ENCODE results near the gene ASNSD1. TPM values are rescaled to one million over a fixed set of nuclear protein-coding genes. Genes with fewer than 3 reads are reported as not detected.
A peak's percentile ranks its signal among the peaks of the same experiment; 100 is the strongest.
"Not testable (repeated sequence)": the region's sequence is repeated elsewhere in the genome, so short reads cannot be mapped to it uniquely, and the experiment has no call there.

The ASNSD1 gene
- total RNA-seq, 2 experiments from 2014 or later: 41.0 to 43.2 TPM

DNA sequence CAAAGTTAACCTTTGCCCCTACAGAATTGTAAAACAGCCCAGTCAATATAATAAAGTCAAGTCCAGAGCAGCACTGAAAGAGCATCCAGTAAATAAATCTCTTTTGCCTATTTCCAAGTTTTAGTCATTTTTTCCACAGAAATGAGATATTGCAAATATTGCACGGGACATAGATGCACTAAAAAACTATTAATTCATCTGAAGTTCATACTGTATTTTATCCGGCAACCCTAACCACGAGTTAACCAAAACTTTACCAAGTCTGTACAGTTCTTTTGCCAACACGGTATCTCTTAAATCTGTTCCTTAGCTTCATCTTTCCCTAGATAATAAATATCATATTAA lies 484 bp upstream of the ASNSD1 start:
- TF ChIP-seq, protein P1, sequence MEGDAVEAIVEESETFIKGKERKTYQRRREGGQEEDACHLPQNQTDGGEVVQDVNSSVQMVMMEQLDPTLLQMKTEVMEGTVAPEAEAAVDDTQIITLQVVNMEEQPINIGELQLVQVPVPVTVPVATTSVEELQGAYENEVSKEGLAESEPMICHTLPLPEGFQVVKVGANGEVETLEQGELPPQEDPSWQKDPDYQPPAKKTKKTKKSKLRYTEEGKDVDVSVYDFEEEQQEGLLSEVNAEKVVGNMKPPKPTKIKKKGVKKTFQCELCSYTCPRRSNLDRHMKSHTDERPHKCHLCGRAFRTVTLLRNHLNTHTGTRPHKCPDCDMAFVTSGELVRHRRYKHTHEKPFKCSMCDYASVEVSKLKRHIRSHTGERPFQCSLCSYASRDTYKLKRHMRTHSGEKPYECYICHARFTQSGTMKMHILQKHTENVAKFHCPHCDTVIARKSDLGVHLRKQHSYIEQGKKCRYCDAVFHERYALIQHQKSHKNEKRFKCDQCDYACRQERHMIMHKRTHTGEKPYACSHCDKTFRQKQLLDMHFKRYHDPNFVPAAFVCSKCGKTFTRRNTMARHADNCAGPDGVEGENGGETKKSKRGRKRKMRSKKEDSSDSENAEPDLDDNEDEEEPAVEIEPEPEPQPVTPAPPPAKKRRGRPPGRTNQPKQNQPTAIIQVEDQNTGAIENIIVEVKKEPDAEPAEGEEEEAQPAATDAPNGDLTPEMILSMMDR (IDR thresholded peaks at IDR 0.05): no peak
- H3K4me1 Mint-ChIP-seq (ENCODE audit: low read depth): peaks cover 52% of the 10 kb centered on the region
- DNase-seq (no peak), ATAC-seq (no peak)
- CTCF ChIA-PET: interaction anchor here (0.6 to 8.5 kb wide), 29 partner anchors 8 to 415 kb away, joined by 3 to 96 read pairs (median 5); partner anchors contain the start of genes ANKAR and OSGEPL1
- H3K36me3 Mint-ChIP-seq (ENCODE audit: low read depth): peaks cover 9% of the 10 kb centered on the region
- POLR2A ChIA-PET: interaction anchor here (0.5 to 3.2 kb wide), 10 partner anchors 10 to 1136 kb away, joined by 3 to 14 read pairs (median 4); partner anchors contain the start of genes ORMDL1, OSGEPL1 and PMS1
- H3K9me3 Mint-ChIP-seq: no peaks in the 10 kb centered on the region
- H3K27me3 Mint-ChIP-seq: no peaks in the 10 kb centered on the region
- no peak overlapping the region for H3K27ac Mint-ChIP-seq
- H3K4me3 Mint-ChIP-seq: no peak overlapping the region
- intact Hi-C loops (cut with micrococcal nuclease): loop anchor here (1.0 to 2.0 kb wide), 2 partner anchors 14 to 38 kb away; partner anchors contain the start of gene ANKAR

DNA sequence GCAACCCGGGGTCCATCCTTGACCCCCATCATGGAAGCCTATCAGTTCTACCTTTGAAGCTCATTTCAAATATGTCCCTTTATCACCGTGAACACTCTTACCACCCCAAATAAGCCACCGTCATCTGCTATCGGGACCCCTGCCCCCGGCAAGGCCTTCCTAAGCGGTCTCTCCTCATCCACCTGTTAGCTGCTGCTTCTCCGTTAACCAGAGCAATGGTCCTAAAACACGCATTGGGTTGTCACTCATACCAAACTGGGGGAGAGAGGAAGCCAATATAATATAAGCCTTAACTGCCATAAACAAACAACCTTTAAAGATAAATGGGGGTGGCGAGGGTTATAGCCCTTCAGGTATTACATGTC lies 680 bp downstream of the ASNSD1 start:
- peaks cover 18% of the 10 kb centered on the region for H3K36me3 Mint-ChIP-seq (ENCODE audit: low read depth)
- no peak for DNase-seq
- no peaks in the 10 kb centered on the region for H3K9me3 Mint-ChIP-seq
- H3K27ac Mint-ChIP-seq: no peak overlapping the region
- CTCF ChIA-PET: interaction anchor here (1.4 to 8.5 kb wide), 8 partner anchors 12 to 104 kb away, joined by 4 to 96 read pairs (median 29); partner anchors contain the start of genes ANKAR and OSGEPL1
- H3K4me3 Mint-ChIP-seq: no peak overlapping the region
- POLR2A ChIA-PET: interaction anchor here (0.6 to 3.2 kb wide), 8 partner anchors 9 to 1545 kb away, joined by 3 to 14 read pairs (median 4); partner anchors contain the start of genes ANKAR, ORMDL1, OSGEPL1 and PMS1
- no peaks in the 10 kb centered on the region for H3K27me3 Mint-ChIP-seq
- intact Hi-C loops (cut with micrococcal nuclease): loop anchor here (1.0 to 2.0 kb wide), 3 partner anchors 13 to 101 kb away; partner anchors contain the start of genes ANKAR and OSGEPL1
- ATAC-seq: no peak
- TF ChIP-seq, protein P1 (IDR thresholded peaks at IDR 0.05): no peak
- H3K4me1 Mint-ChIP-seq (ENCODE audit: low read depth): peaks cover 55% of the 10 kb centered on the region

DNA sequence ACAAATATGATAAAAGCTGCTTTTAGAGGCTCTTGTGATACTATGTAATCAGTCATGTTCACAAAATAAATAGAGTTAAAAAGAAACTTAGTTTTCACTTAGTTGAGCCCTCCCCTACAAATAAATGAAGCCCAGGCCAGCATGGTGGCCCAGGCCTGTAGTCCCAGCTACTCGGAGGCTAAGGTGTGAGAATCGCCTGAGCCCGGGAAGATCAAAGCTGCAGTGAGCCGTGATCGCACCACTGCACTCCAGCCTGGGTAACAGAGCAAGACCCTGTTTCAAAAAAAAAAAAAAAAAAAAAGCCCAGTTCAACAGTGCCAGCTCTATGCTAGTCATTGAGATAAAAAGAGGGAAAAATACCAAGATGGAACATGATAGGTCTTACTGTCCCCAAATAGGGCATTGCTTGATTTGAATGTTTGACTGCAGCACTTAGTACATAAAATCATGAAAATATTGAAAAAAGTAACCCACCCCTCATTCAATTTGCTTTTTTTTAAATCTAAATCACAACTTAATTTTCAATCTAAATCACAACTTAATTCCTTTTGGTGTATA lies 1.5 kb downstream of the ASNSD1 start:
- ChIA-PET POLR2A (interaction anchor here (0.6 to 3.2 kb wide), 6 partner anchors 9 to 252 kb away, joined by 3 to 14 read pairs (median 4); partner anchors contain the start of genes ORMDL1, OSGEPL1 and PMS1), CTCF (interaction anchor here (1.0 to 8.5 kb wide), 4 partner anchors 11 to 127 kb away, joined by 3 to 96 read pairs (median 26); partner anchors contain the start of gene ANKAR)
- H3K9me3 Mint-ChIP-seq: no peaks in the 10 kb centered on the region
- peaks cover 52% of the 10 kb centered on the region for H3K4me1 Mint-ChIP-seq (ENCODE audit: low read depth)
- no peak overlapping the region for H3K27ac Mint-ChIP-seq
- DNase-seq (peak; percentile 16), ATAC-seq (no peak)
- H3K4me3 Mint-ChIP-seq: no peak overlapping the region
- no peaks in the 10 kb centered on the region for H3K27me3 Mint-ChIP-seq
- peaks cover 26% of the 10 kb centered on the region for H3K36me3 Mint-ChIP-seq (ENCODE audit: low read depth)
- intact Hi-C loops (cut with micrococcal nuclease): loop anchor here (2.0 kb wide), 1 partner anchor 100 kb away; the partner anchor contains the start of gene OSGEPL1
- TF ChIP-seq, protein P1 (IDR thresholded peaks at IDR 0.05): no peak

DNA sequence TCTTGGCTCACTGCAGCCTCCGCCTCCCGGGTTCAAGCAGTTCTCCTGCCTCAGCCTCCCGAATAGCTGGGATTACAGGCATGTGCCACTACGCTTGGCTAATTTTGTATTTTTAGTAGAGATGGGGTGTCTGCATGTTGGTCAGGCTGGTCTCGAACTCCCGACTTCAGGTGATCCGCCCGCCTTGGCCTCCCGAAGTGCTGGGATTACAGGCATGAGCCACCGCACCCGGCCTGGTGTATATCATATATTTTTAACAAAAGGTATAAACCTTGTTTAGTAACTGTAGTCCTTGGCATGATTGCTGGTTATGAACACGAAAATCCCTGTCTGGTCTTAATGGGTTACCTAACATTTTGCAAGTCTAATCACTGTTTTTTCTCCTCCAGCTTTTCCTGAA lies 2.1 kb downstream of the ASNSD1 start:
- peak overlapping the region; percentile 60 for H3K4me3 Mint-ChIP-seq
- intact Hi-C loops (cut with micrococcal nuclease): loop anchor here (2.0 kb wide), 1 partner anchor 99 kb away; the partner anchor contains the start of gene OSGEPL1
- ATAC-seq, DNase-seq, H3K9me3 Mint-ChIP-seq, H3K27me3 Mint-ChIP-seq: not testable (repeated sequence)
- ChIA-PET CTCF (interaction anchor here (1.0 to 8.5 kb wide), 3 partner anchors 11 to 126 kb away, joined by 3 to 96 read pairs (median 4); partner anchors contain the start of gene ANKAR), POLR2A (interaction anchor here (0.6 to 3.2 kb wide), 4 partner anchors 10 to 251 kb away, joined by 3 to 14 read pairs (median 7); partner anchors contain the start of genes ORMDL1, OSGEPL1 and PMS1)
- H3K27ac Mint-ChIP-seq: peak overlapping the region; percentile 30
- H3K36me3 Mint-ChIP-seq (ENCODE audit: low read depth): peaks cover 28% of the 10 kb centered on the region
- H3K4me1 Mint-ChIP-seq (ENCODE audit: low read depth): peaks cover 47% of the 10 kb centered on the region

DNA sequence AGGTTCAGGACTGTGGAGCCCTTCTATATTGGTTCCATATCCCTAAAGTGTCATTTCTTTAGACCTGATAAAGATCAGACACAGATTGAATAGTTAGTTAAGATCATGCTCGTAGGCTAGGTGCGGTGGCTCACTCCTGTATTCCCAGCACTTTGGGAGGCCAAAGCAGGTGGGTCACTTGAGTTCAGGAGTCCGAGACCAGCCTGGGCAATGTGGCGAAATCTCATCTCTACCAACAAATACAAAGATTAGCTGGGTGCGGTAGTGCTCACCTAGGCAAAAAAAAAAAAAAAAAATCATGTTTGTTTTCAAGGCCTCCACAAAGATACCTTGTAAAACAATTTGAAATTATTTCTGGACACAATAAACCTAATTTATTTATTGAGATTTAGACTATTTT lies 8.7 kb downstream of the ASNSD1 start:
- TF ChIP-seq, protein P1 (IDR thresholded peaks at IDR 0.05): no peak
- intact Hi-C loops (cut with micrococcal nuclease): no loop called here
- ChIA-PET POLR2A (no interaction called here), CTCF (interaction anchor here (1.3 kb wide), 1 partner anchor 29 kb away, joined by 3 read pairs; no protein-coding TSS in a partner anchor)
- Mint-ChIP-seq H3K4me1 (ENCODE audit: low read depth) (peaks cover 22% of the 10 kb centered on the region), H3K27me3 (no peaks in the 10 kb centered on the region), H3K9me3 (no peaks in the 10 kb centered on the region), H3K36me3 (ENCODE audit: low read depth) (peaks cover 44% of the 10 kb centered on the region), H3K27ac (no peak overlapping the region), H3K4me3 (no peak overlapping the region)
- DNase-seq (no peak), ATAC-seq (no peak)

Measured in activated CD8-positive, alpha-beta T cell treated with anti-CD3 and anti-CD28 coated beads for 36 hours (primary cell).